GM12892 (cell line): Measurements from ENCODE around the gene GAB1.

Experiments used
- POLR2A ChIP-seq: IDR thresholded peaks from 2 replicates; pipeline ENCODE4 v1.6.1; 2011; ENCODE audit warnings: low read depth, low read length, control low read depth
- POLR2AphosphoS5 ChIP-seq: IDR thresholded peaks from 2 replicates; pipeline ENCODE4 v1.6.1; 2011; ENCODE audit warnings: low read depth, low read length, control low read depth

- no peak for TF ChIP-seq POLR2A
- no peak for TF ChIP-seq POLR2AphosphoS5
These were observed 56.5 kb downstream of the GAB1 start for GRCh38 chr4:143393195-143393594.
